WTC11 (cell line): Measurements from ENCODE around the gene C2CD2. TPM values are rescaled to one million over a fixed set of nuclear protein-coding genes. Genes with fewer than 3 reads are reported as not detected.

Source experiments
- ATAC-seq: fragments of 200-7000 bp; cut with Tn5 transposase; 2 replicates; pipeline ENCODE4 v1.10.0; 2021; ENCODE audit warnings: mild to moderate bottlenecking, moderate library complexity
- CTCF ChIA-PET: fragments of 300-600 bp; sonication (Branson Sonifier 250); formaldehyde crosslinking; loops from one replicate; lab custom pipeline; 2021; ENCODE audit warnings: antibody characterized with exemption; lab: Charles Lee
- POLR2A ChIA-PET: fragments of 350-600 bp; sonication (Branson Sonifier 250); formaldehyde crosslinking; loops from one replicate; lab custom pipeline; 2021; ENCODE audit warnings: antibody characterized with exemption; lab: Charles Lee
- DNase-seq: peaks from one replicate; pipeline ENCODE4 v3.0.0; 2021; ENCODE audit warnings: low spot score
- H3K27ac Mint-ChIP-seq: 2 replicates; pipeline ENCODE4 v1.8.0; 2021; ENCODE audit warnings: mixed read lengths
- H3K27me3 Mint-ChIP-seq: 2 replicates; pipeline ENCODE4 v1.8.0; 2021; ENCODE audit warnings: low read depth, mild to moderate bottlenecking, moderate library complexity, mixed read lengths
- H3K36me3 Mint-ChIP-seq: 2 replicates; pipeline ENCODE4 v1.8.0; 2021; ENCODE audit warnings: mixed read lengths
- H3K4me1 Mint-ChIP-seq: 2 replicates; pipeline ENCODE4 v1.8.0; 2022; ENCODE audit warnings: mixed read lengths
- H3K4me3 Mint-ChIP-seq: 2 replicates; pipeline ENCODE4 v1.8.0; 2021; ENCODE audit warnings: mild to moderate bottlenecking, moderate library complexity, mixed read lengths
- H3K9me3 Mint-ChIP-seq: 2 replicates; pipeline ENCODE4 v1.8.0; 2021; ENCODE audit warnings: mixed read lengths
- CDX4 ChIP-seq: fragments of 250-450 bp; sonication (Bioruptor Pico); IDR thresholded peaks from 2 replicates; pipeline ENCODE4 v1.9.0; 2021; ENCODE audit warnings: moderate library complexity, mild to moderate bottlenecking, inconsistent platforms, borderline replicate concordance
- E2F1 ChIP-seq: sonication (generic); formaldehyde crosslinking; IDR thresholded peaks from 2 replicates; pipeline ENCODE4 v1.8.0; 2022; ENCODE audit warnings: mild to moderate bottlenecking, missing genetic modification reagents
- ELF4 ChIP-seq: sonication (generic); formaldehyde crosslinking; IDR thresholded peaks from 2 replicates; pipeline ENCODE4 v1.8.1; 2022; ENCODE audit warnings: low read depth, mild to moderate bottlenecking, moderate library complexity, missing genetic modification reagents
- ERG ChIP-seq: fragments of 250-450 bp; sonication (Bioruptor Pico); IDR thresholded peaks from 2 replicates; pipeline ENCODE4 v1.8.0; 2021; ENCODE audit warnings: mild to moderate bottlenecking
- FOXJ3 ChIP-seq: sonication (generic); formaldehyde crosslinking; IDR thresholded peaks from 2 replicates; pipeline ENCODE4 v1.9.0; 2021; ENCODE audit warnings: missing genetic modification reagents, mild to moderate bottlenecking, borderline replicate concordance
- FOXP1 ChIP-seq: sonication (generic); formaldehyde crosslinking; IDR thresholded peaks from 2 replicates; pipeline ENCODE4 v1.8.0; 2022; ENCODE audit warnings: missing genetic modification reagents, mild to moderate bottlenecking, moderate library complexity, borderline replicate concordance
- IRF1 ChIP-seq: sonication (generic); formaldehyde crosslinking; IDR thresholded peaks from 2 replicates; pipeline ENCODE4 v1.8.0; 2023; ENCODE audit warnings: missing genetic modification reagents
- JAZF1 ChIP-seq: fragments of 250-450 bp; sonication (Bioruptor Pico); IDR thresholded peaks from 2 replicates; pipeline ENCODE4 v1.9.0; 2021; ENCODE audit warnings: moderate library complexity, mild to moderate bottlenecking, inconsistent platforms
- MAX ChIP-seq: sonication (generic); formaldehyde crosslinking; IDR thresholded peaks from 2 replicates; pipeline ENCODE4 v1.8.0; 2022; ENCODE audit warnings: mild to moderate bottlenecking, missing genetic modification reagents
- NR3C1 ChIP-seq: sonication (generic); formaldehyde crosslinking; conservative IDR thresholded peaks from 2 replicates; pipeline ENCODE4 v1.8.1; 2023; ENCODE audit warnings: low read depth, mild to moderate bottlenecking, missing genetic modification reagents
- RELA ChIP-seq: sonication (generic); formaldehyde crosslinking; IDR thresholded peaks from 2 replicates; pipeline ENCODE4 v1.8.1; 2022; ENCODE audit warnings: missing genetic modification reagents, mild to moderate bottlenecking, borderline replicate concordance
- TEAD1 ChIP-seq: sonication (generic); formaldehyde crosslinking; IDR thresholded peaks from 2 replicates; pipeline ENCODE4 v1.8.0; 2022; ENCODE audit warnings: mild to moderate bottlenecking, missing genetic modification reagents
- TP53 ChIP-seq: sonication (generic); formaldehyde crosslinking; IDR thresholded peaks from 2 replicates; pipeline ENCODE4 v1.8.1; 2023; ENCODE audit warnings: mild to moderate bottlenecking, missing genetic modification reagents
- ZNF219 ChIP-seq: sonication (generic); formaldehyde crosslinking; IDR thresholded peaks from 2 replicates; pipeline ENCODE4 v1.8.0; 2023; ENCODE audit warnings: missing genetic modification reagents, mild to moderate bottlenecking, borderline replicate concordance
- ZNF232 ChIP-seq: sonication (generic); formaldehyde crosslinking; IDR thresholded peaks from 2 replicates; pipeline ENCODE4 v1.8.0; 2022; ENCODE audit warnings: mild to moderate bottlenecking, missing genetic modification reagents
- ZNF317 ChIP-seq: sonication (generic); formaldehyde crosslinking; IDR thresholded peaks from 2 replicates; pipeline ENCODE4 v1.8.1; 2023; ENCODE audit warnings: low read depth, mild to moderate bottlenecking, moderate library complexity, missing genetic modification reagents, borderline replicate concordance
- ZNF532 ChIP-seq: fragments of 250-450 bp; sonication (Bioruptor Pico); IDR thresholded peaks from 2 replicates; pipeline ENCODE4 v1.9.0; 2021; ENCODE audit warnings: mild to moderate bottlenecking, borderline replicate concordance
- total RNA-seq: library from RNA; stranded (reverse); gene quantifications from 3 replicates; pipeline ENCODE4 v1.2.3, GENCODE V29; 2021
- TF ChIP-seq, protein P1 (sequence below): sonication (generic); formaldehyde crosslinking; IDR thresholded peaks from 2 replicates; pipeline ENCODE4 v1.8.0; 2022; ENCODE audit warnings: mild to moderate bottlenecking, missing genetic modification reagents

The C2CD2 gene
- total RNA-seq, 1 experiment from 2014 or later: 11.2 TPM

- Mint-ChIP-seq H3K4me1 (peaks cover 35% of the 10 kb centered on the region), H3K27me3 (peaks cover 19% of the 10 kb centered on the region), H3K9me3 (peaks cover 6% of the 10 kb centered on the region; the same call in 1 of the 2 replicates), H3K27ac (no peak overlapping the region), H3K36me3 (no peaks in the 10 kb centered on the region), H3K4me3 (no peak overlapping the region)
- ChIA-PET CTCF (no interaction called here), POLR2A (no interaction called here)
- DNase-seq (no peak), ATAC-seq (no peak)
- no peak for TF ChIP-seq JAZF1
- no peak for TF ChIP-seq CDX4
- TF ChIP-seq E2F1 (CRISPR knock-in tag): no peak
Observed at GRCh38 chr21:41948901-41949300, 4.9 kb downstream of the C2CD2 start.

DNA sequence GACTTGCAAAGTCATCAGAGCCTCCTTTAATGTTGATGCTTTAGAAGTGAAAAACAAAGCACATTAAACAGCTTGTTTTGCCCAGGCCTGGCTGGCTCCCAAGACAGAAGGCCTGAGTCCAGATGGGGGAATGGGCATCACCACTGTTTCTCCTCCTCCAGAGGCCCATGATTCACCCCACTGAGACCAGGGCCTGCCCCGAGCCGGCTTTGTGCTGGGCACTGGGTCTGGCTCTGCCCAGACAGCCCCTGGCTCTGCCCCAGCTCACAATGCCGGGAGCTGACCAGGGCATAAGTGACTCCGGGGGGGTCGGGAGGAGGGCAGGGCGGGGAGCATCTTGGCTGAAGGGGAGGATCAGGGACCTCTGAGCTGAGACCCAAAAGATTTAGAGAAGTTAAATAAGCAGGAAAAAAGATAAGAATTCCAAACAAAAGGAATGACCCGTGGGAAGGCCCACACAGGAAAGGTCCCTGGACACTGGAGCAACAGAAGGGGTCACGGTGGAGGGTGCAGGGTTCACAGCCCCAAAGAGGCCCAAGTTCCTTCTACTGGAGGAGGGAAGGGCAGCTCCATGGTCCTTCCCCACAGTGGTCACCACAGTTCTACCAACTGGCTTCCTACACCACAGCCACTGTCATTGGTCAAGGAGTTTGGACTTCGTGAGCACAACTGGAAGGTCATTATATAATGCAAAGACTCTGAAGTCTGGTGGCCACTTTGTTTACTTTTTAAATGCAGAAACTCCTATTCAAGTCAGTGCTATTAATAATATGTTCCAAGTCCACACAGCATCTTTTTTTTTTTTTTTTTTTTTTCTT, 5.5 kb downstream of the C2CD2 start:
- peaks cover 6% of the 10 kb centered on the region; the same call in 1 of the 2 replicates for H3K9me3 Mint-ChIP-seq
- H3K27me3 Mint-ChIP-seq: peaks cover 19% of the 10 kb centered on the region
- no peak overlapping the region for H3K4me3 Mint-ChIP-seq
- H3K4me1 Mint-ChIP-seq: peaks cover 35% of the 10 kb centered on the region
- TF ChIP-seq ZNF532 (CRISPR knock-in tag) (no peak), RELA (CRISPR knock-in tag) (no peak), ZNF219 (no peak), FOXJ3 (no peak), TP53 (CRISPR knock-in tag) (no peak), IRF1 (CRISPR knock-in tag) (no peak), FOXP1 (CRISPR knock-in tag) (no peak), ELF4 (CRISPR knock-in tag) (no peak), ZNF317 (CRISPR knock-in tag) (no peak), ERG (CRISPR knock-in tag) (no peak), TEAD1 (CRISPR knock-in tag) (no peak), ZNF232 (CRISPR knock-in tag) (no peak), MAX (CRISPR knock-in tag) (no peak), NR3C1 (CRISPR knock-in tag) (no peak), CDX4 (no peak)
- TF ChIP-seq, protein P1, sequence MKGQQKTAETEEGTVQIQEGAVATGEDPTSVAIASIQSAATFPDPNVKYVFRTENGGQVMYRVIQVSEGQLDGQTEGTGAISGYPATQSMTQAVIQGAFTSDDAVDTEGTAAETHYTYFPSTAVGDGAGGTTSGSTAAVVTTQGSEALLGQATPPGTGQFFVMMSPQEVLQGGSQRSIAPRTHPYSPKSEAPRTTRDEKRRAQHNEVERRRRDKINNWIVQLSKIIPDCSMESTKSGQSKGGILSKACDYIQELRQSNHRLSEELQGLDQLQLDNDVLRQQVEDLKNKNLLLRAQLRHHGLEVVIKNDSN (CRISPR knock-in tag): no peak
- ATAC-seq (no peak), DNase-seq (no peak)
- POLR2A ChIA-PET: interaction anchor here (0.6 kb wide), 1 partner anchor 337 kb away, joined by 3 read pairs; no protein-coding TSS in a partner anchor
- no peaks in the 10 kb centered on the region for H3K36me3 Mint-ChIP-seq
- CTCF ChIA-PET: no interaction called here
- H3K27ac Mint-ChIP-seq: peak overlapping the region; percentile 74
